ENCODE measurements around the gene TNFAIP3.

TNFAIP3 gene

DNA sequence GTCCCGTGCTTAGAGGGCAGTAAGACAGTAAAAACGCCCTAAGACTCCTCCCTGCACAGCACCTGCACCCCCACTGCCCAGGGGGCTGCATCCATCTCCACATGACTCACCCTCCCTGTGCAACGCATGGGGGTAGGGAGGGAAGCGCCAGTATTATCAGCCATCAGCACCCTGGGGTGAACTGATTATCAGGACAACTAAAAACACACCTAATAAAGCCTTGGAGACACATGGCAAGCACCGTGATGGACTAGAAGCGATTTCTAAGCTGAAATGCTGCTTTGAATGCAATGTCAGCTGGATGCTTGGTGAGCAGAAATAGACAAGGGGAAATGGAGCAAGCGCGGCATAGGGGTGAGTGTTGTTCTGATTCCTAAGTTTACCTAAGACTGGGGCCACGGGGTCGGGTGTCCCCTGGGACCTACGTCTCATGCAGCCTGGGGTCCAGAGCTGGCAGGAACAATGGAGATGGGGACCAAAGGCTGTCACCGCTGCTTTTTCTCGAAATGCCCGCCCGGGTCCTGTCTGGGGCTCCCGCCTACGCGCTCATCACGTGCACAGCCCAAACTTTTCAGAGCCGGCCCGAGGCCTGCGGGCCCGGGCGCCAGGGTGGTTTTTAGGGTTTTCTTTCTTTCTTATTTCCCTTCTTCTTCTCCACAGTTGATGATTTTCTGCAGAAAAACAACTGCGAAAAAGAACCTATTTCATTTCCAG lies 702 bp upstream of the TNFAIP3 start:
- no peak for DNase-seq

GRCh38 chr6:137867685-137868509 lies 838 bp downstream of the TNFAIP3 start:
- no peak for DNase-seq

- DNase-seq: no peak
These were observed 1.9 kb downstream of the TNFAIP3 start for GRCh38 chr6:137868721-137869548.

GRCh38 chr6:137869549-137870307 lies 2.7 kb downstream of the TNFAIP3 start:
- no peak for DNase-seq

- no peak for DNase-seq
These were observed 3.2 kb downstream of the TNFAIP3 start for GRCh38 chr6:137870308-137870644.

DNA sequence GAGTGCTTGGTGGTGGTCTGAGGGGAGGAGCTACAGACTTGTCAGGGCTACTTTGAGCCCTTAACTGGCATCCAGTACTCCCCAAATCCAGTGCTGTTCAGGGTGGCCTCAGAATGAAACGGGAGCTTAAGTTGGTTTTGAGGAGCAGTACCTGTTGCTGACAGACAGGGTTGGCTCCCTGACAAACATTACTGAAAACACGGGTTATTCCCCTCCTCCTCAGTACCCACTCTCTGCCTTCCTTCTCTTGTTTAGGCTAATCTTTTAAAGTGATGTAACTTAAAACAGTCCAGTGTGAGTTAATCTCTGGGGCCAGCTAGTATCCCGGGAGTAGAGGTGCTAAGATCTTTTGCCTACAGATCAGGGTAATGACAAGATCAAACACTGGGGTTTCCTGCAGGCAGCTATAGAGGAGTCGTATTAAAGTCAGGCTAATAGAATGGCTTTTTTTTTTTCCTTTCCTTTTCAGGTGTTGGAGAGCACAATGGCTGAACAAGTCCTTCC lies 3.7 kb downstream of the TNFAIP3 start:
- DNase-seq: no peak

- DNase-seq: no peak
These were observed 4.2 kb downstream of the TNFAIP3 start for GRCh38 chr6:137871291-137871690.

DNA sequence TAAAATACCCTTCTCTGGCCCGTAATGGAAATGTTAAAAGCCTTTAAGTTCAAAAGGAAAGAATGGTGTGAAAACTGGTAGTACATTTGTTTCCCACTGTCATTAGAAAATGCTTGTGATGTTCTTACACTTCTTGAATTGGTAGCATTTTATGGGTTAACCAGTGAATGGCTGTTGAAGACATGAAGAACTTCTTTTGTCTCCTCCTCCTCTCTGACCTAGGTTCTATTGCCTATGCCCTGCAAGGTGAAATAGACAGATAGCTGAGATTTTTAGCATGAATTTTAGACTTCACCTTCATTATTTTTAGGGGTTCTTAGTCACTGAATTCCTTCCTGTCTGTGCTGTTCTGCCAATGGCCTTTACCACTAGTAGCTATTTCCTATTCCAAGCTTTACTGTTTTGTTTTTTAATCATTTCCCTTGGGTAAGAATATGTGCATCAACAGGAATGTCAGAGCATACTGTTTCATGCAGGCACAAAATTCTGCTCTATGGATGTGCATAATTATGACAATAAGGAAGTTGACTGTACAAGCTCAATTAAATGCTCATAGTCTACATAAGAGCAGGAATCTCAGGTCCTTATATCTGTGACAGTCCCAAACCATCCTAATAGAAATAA lies 4.9 kb downstream of the TNFAIP3 start:
- no peak for DNase-seq

- no peak for DNase-seq
These were observed 5.6 kb downstream of the TNFAIP3 start for GRCh38 chr6:137872581-137873115.

GRCh38 chr6:137873273-137873762 lies 6.3 kb downstream of the TNFAIP3 start:
- DNase-seq: no peak

- DNase-seq: no peak
These were observed 7.4 kb downstream of the TNFAIP3 start for GRCh38 chr6:137874204-137875057.

DNA sequence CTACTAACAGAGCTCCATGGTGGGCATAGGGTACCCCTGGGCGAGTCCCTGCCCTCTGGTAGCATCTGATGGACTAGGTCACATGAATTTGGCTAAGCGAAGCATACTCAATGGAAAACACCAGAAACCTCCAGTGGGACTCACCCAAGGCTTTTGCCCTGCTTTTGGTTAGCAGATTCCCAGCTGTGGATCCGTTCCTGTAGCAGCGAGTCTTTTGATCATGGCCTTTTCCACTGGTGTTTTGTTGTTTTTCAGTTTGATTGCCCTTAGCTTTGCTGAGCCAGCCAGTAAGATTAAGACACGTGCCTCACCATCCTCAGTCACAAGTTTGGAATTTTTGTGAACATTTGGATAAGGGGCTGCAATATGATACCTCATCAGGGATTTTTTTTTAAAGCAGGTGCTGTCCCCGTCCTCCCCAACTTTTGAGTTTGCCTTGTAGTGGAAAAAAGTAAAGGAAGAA lies 8.0 kb downstream of the TNFAIP3 start:
- no peak for DNase-seq

GRCh38 chr6:137875606-137876005 lies 8.5 kb downstream of the TNFAIP3 start:
- no peak for DNase-seq

GRCh38 chr6:137876547-137876946 lies 9.5 kb downstream of the TNFAIP3 start:
- DNase-seq: no peak

DNA sequence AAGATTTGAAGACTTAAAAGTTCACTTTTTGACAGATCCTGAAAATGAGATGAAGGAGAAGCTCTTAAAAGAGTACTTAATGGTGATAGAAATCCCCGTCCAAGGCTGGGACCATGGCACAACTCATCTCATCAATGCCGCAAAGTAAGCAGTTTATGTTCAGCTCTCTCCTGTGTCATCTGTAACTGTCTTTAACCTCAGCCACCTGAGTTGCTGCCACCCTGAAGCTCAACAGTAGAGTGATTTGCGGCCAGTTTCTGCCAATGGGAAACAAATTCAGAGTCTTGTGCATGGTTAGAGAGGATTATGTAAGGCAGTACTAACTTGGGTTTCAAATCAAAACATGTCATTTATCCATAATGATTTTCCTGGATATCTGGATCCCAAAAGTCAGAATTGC lies 10.1 kb downstream of the TNFAIP3 start:
- DNase-seq: no peak

- no peak for DNase-seq
These were observed 10.5 kb downstream of the TNFAIP3 start for GRCh38 chr6:137877606-137878005.

GRCh38 chr6:137878029-137878428 lies 11.0 kb downstream of the TNFAIP3 start:
- no peak for DNase-seq

- peak; percentile 35 for DNase-seq
These were observed 11.6 kb downstream of the TNFAIP3 start for GRCh38 chr6:137878486-137879285.

GRCh38 chr6:137879299-137879698 lies 12.2 kb downstream of the TNFAIP3 start:
- DNase-seq: no peak

All from NCI-H510A (cell line).